Measurements from ENCODE around the gene NDST1. TPM values are rescaled to one million over a fixed set of nuclear protein-coding genes. Genes with fewer than 3 reads are reported as not detected.

Gene NDST1
- total RNA-seq, 1 experiment from 2014 or later = 33.1 TPM

DNA sequence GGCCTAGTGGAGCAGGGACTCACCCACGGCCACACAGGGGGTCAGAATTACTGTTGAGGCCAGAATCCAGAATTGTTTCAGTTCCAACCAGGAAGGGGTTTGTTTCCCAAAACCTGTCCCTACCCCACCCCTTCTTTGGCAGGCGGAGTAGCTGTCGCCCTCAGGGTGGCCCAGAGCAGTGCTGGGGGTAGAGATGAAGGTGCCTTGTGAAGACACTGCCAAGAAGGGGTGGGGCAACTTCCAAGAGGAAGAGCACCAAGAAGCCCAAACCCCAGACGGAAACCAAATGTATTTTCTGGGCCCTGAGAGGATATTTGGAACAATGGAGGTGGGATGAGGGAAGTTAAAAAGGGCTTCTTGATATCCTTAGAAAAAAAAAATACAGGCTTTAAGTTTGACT lies 11.4 kb upstream of the NDST1 start:
- peak overlapping the region; percentile 56 for H3K27ac ChIP-seq (ENCODE audit: low read depth, low read length)
- H4K20me1 ChIP-seq (ENCODE audit: insufficient read depth) = no peaks in the 10 kb centered on the region
- no TSS peak for BruUV-seq (replicated peaks)
- peak overlapping the region; percentile 65 for H3K4me2 ChIP-seq (ENCODE audit: low read length)
- no peak overlapping the region for H2AFZ ChIP-seq (ENCODE audit: low read depth, low read length, poor library complexity, severe bottlenecking)
- ChIA-PET RAD21 (ENCODE audit: low non-redundant PET in 1 of 2, low total read pairs in 2 of 2, uncharacterized antibody in 2 of 2, unreplicated experiment in 2 of 2) (no interaction called here), CTCF (interaction anchor here (1.1 to 1.5 kb wide), 2 partner anchors 10 to 48 kb away, joined by 4 to 9 read pairs; no protein-coding TSS in a partner anchor), POLR2A (no interaction called here)
- H3K9me3 ChIP-seq (ENCODE audit: control insufficient read depth in 1 of 2, insufficient read depth in 1 of 2, low read depth in 1 of 2, low read length in 2 of 2) = no peaks in the 10 kb centered on the region
- no peaks in the 10 kb centered on the region for H3K9me2 ChIP-seq (ENCODE audit: insufficient read depth)
- H3K9ac ChIP-seq (ENCODE audit: low read length) = 0 out of 2 replicates have a peak overlapping the region, but pooled peaks have one; percentile 2
- TF ChIP-seq, protein P1, sequence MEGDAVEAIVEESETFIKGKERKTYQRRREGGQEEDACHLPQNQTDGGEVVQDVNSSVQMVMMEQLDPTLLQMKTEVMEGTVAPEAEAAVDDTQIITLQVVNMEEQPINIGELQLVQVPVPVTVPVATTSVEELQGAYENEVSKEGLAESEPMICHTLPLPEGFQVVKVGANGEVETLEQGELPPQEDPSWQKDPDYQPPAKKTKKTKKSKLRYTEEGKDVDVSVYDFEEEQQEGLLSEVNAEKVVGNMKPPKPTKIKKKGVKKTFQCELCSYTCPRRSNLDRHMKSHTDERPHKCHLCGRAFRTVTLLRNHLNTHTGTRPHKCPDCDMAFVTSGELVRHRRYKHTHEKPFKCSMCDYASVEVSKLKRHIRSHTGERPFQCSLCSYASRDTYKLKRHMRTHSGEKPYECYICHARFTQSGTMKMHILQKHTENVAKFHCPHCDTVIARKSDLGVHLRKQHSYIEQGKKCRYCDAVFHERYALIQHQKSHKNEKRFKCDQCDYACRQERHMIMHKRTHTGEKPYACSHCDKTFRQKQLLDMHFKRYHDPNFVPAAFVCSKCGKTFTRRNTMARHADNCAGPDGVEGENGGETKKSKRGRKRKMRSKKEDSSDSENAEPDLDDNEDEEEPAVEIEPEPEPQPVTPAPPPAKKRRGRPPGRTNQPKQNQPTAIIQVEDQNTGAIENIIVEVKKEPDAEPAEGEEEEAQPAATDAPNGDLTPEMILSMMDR (IDR thresholded peaks at IDR 0.05 in 2 of 3, conservative IDR thresholded peaks at IDR 0.05 in 1 of 3; ENCODE audit: borderline replicate concordance in 1 of 3, insufficient read depth in 1 of 3, low read depth in 2 of 3, low read length in 2 of 3) = no peak
- no peak for TF ChIP-seq SRF (IDR thresholded peaks at IDR 0.05; ENCODE audit: low read depth)
- H3K36me3 ChIP-seq (ENCODE audit: control insufficient read depth in 1 of 2, insufficient read depth in 2 of 2, low read length in 2 of 2) = no peaks in the 10 kb centered on the region
- DNase-seq (ENCODE audit: low read depth, low spot score) (no peak), ATAC-seq (no peak)
- no peak overlapping the region for H3K4me3 ChIP-seq (replicated peaks in 1 of 2; ENCODE audit: low read depth in 1 of 2, low read length in 2 of 2)
- H3K79me2 ChIP-seq (ENCODE audit: insufficient read depth, low read length) = peaks cover 57% of the 10 kb centered on the region
- H3K27me3 ChIP-seq (ENCODE audit: insufficient read depth, low read length) = no peaks in the 10 kb centered on the region
- peaks cover 31 to 50% of the 10 kb centered on the region in 2 experiments for H3K4me1 ChIP-seq (ENCODE audit: control insufficient read depth in 1 of 2, insufficient read depth in 2 of 2, low read length in 2 of 2)
- intact Hi-C loops (cut with micrococcal nuclease) = no loop called here

DNA sequence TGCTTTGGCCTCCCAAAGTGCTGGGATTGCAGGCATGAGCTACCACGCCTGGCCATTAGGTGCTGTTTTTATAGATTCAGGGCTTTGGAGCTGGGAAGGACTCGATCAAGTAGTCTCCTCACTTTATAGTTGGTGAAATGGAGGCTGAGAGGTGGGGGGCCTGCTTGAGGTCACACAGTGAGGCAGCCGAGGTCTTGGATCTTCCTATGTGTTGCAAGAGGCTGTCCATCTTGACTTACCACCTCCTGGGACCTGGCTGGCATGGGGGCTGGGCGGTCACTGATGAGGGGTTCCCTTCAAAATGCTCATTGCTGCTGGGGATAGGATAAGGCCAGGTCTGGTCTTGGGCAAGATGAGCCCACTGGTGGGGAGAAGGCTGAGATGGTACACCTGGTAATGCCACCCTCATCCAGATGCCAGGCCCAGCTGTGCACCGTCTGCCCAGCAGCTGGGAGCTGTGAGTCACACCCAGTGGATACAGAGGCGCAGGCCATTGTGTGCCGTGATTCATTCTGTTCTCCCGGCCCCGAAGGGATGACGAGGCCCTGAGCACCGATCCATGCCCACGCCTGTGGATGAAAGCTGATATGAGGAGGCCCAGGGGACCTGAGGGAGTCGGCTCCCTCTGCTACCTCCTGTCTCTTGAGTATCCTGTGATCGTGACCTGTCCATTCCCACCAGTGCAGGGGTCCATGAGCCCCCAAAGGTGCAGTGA lies 10.5 kb upstream of the NDST1 start:
- no peaks in the 10 kb centered on the region for H3K9me3 ChIP-seq (ENCODE audit: control insufficient read depth in 1 of 2, insufficient read depth in 1 of 2, low read depth in 1 of 2, low read length in 2 of 2)
- no peaks in the 10 kb centered on the region for H4K20me1 ChIP-seq (ENCODE audit: insufficient read depth)
- ATAC-seq (peak; percentile 98), DNase-seq (ENCODE audit: low read depth, low spot score) (peak; percentile 81)
- no TSS peak for BruUV-seq (replicated peaks)
- peak overlapping the region; percentile 22 to 29 for H3K4me3 ChIP-seq (replicated peaks in 1 of 2; ENCODE audit: low read depth in 1 of 2, low read length in 2 of 2)
- H3K36me3 ChIP-seq (ENCODE audit: control insufficient read depth in 1 of 2, insufficient read depth in 2 of 2, low read length in 2 of 2) = no peaks in the 10 kb centered on the region
- H3K27ac ChIP-seq (ENCODE audit: low read depth, low read length) = peak overlapping the region; percentile 56
- ChIA-PET POLR2A (interaction anchor here (1.1 to 2.6 kb wide), 2 partner anchors 24 to 48 kb away, joined by 3 to 10 read pairs; partner anchors contain the start of gene RPS14), CTCF (interaction anchor here (0.7 to 1.5 kb wide), 4 partner anchors 11 to 47 kb away, joined by 3 to 9 read pairs (median 4); no protein-coding TSS in a partner anchor), RAD21 (ENCODE audit: low non-redundant PET in 1 of 2, low total read pairs in 2 of 2, uncharacterized antibody in 2 of 2, unreplicated experiment in 2 of 2) (no interaction called here)
- H3K9me2 ChIP-seq (ENCODE audit: insufficient read depth) = no peaks in the 10 kb centered on the region
- H3K4me2 ChIP-seq (ENCODE audit: low read length) = peak overlapping the region; percentile 65
- peaks cover 59% of the 10 kb centered on the region for H3K79me2 ChIP-seq (ENCODE audit: insufficient read depth, low read length)
- no peaks in the 10 kb centered on the region for H3K27me3 ChIP-seq (ENCODE audit: insufficient read depth, low read length)
- peak overlapping the region; percentile 47 for H3K9ac ChIP-seq (ENCODE audit: low read length)
- peaks cover 31 to 51% of the 10 kb centered on the region in 2 experiments for H3K4me1 ChIP-seq (ENCODE audit: control insufficient read depth in 1 of 2, insufficient read depth in 2 of 2, low read length in 2 of 2)
- H2AFZ ChIP-seq (ENCODE audit: low read depth, low read length, poor library complexity, severe bottlenecking) = no peak overlapping the region
- intact Hi-C loops (cut with micrococcal nuclease) = no loop called here
- TF ChIP-seq RAD21 (IDR thresholded peaks at IDR 0.05; ENCODE audit: low read depth) = no peak
- TF ChIP-seq EGR1 (IDR thresholded peaks at IDR 0.05; ENCODE audit: low read depth) = peak; percentile 77
- TF ChIP-seq, protein P2, sequence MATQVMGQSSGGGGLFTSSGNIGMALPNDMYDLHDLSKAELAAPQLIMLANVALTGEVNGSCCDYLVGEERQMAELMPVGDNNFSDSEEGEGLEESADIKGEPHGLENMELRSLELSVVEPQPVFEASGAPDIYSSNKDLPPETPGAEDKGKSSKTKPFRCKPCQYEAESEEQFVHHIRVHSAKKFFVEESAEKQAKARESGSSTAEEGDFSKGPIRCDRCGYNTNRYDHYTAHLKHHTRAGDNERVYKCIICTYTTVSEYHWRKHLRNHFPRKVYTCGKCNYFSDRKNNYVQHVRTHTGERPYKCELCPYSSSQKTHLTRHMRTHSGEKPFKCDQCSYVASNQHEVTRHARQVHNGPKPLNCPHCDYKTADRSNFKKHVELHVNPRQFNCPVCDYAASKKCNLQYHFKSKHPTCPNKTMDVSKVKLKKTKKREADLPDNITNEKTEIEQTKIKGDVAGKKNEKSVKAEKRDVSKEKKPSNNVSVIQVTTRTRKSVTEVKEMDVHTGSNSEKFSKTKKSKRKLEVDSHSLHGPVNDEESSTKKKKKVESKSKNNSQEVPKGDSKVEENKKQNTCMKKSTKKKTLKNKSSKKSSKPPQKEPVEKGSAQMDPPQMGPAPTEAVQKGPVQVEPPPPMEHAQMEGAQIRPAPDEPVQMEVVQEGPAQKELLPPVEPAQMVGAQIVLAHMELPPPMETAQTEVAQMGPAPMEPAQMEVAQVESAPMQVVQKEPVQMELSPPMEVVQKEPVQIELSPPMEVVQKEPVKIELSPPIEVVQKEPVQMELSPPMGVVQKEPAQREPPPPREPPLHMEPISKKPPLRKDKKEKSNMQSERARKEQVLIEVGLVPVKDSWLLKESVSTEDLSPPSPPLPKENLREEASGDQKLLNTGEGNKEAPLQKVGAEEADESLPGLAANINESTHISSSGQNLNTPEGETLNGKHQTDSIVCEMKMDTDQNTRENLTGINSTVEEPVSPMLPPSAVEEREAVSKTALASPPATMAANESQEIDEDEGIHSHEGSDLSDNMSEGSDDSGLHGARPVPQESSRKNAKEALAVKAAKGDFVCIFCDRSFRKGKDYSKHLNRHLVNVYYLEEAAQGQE (IDR thresholded peaks at IDR 0.05; ENCODE audit: low read depth) = no peak
- peak; percentile 61 for TF ChIP-seq TCF7L2 (IDR thresholded peaks at IDR 0.05; ENCODE audit: borderline replicate concordance, extremely low read depth, insufficient read depth, insufficient read length)
- no peak for TF ChIP-seq EZH2phosphoT487 (IDR thresholded peaks at IDR 0.05; ENCODE audit: borderline replicate concordance)
- TF ChIP-seq YY1 (IDR thresholded peaks at IDR 0.05; ENCODE audit: extremely low read depth, insufficient replicate concordance, low read depth, low read length) = peak; percentile 59
- TF ChIP-seq, protein P1 (IDR thresholded peaks at IDR 0.05 in 2 of 3, conservative IDR thresholded peaks at IDR 0.05 in 1 of 3; ENCODE audit: borderline replicate concordance in 1 of 3, insufficient read depth in 1 of 3, low read depth in 2 of 3, low read length in 2 of 3) = no peak; a peak in 1 of 6 replicates
